GM20431 (cell line): Measurements from ENCODE around the gene OMP.
"Not testable (repeated sequence)": the region's sequence is repeated elsewhere in the genome, so short reads cannot be mapped to it uniquely, and the experiment has no call there.

ENCODE experiments used
- in situ Hi-C: fragments of 300-500 bp; cut with MseI, MboI; formaldehyde crosslinking; loops from one replicate; pipeline ENCODE4 v1.15.0; 2020; ENCODE audit warnings: low sequenced_read_pairs; ENCODE audit not compliant: unreplicated experiment

The OMP gene, protein sequence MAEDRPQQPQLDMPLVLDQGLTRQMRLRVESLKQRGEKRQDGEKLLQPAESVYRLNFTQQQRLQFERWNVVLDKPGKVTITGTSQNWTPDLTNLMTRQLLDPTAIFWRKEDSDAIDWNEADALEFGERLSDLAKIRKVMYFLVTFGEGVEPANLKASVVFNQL

DNA sequence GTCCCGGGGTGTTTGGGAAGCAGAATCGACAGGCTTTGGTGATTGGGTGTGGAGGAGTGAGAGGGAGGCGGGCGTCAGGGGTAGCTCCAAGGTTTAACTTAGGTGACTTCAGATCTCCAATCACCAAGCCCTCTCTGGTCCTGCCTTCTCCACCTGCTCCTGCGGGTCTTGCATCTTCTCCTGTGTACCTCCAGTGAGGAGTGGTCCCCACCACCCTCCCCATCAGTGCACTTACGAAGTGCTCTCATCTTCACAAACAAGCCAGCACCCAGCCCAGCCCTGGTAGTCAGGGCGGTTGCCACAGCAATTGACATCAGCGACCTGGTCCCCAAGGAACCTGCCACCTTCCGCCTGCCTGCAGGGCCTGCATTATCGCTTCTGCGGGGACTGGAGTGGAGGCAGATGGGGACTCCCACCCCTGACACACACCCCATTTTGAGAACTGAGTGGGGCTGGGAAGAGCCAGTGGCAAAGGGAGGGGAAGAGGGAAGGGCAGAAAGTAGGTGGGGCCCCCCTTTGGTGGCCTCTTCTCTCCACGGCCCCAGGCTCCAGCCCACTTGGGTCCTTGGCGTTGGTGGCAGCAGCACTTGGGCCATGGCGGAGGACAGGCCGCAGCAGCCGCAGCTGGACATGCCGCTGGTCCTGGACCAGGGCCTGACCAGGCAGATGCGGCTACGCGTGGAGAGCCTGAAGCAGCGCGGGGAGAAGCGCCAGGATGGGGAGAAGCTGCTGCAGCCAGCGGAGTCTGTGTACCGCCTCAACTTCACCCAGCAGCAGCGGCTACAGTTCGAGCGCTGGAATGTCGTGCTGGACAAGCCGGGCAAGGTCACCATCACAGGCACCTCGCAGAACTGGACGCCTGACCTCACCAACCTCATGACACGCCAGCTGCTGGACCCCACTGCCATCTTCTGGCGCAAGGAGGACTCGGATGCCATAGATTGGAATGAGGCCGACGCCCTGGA lies at the start of gene OMP:
OMP (plus strand) TSS at position 595 of the 965 bp plus-strand sequence; CDS start at position 595, 0 bp downstream.
- in situ Hi-C loops = no loop called here

DNA sequence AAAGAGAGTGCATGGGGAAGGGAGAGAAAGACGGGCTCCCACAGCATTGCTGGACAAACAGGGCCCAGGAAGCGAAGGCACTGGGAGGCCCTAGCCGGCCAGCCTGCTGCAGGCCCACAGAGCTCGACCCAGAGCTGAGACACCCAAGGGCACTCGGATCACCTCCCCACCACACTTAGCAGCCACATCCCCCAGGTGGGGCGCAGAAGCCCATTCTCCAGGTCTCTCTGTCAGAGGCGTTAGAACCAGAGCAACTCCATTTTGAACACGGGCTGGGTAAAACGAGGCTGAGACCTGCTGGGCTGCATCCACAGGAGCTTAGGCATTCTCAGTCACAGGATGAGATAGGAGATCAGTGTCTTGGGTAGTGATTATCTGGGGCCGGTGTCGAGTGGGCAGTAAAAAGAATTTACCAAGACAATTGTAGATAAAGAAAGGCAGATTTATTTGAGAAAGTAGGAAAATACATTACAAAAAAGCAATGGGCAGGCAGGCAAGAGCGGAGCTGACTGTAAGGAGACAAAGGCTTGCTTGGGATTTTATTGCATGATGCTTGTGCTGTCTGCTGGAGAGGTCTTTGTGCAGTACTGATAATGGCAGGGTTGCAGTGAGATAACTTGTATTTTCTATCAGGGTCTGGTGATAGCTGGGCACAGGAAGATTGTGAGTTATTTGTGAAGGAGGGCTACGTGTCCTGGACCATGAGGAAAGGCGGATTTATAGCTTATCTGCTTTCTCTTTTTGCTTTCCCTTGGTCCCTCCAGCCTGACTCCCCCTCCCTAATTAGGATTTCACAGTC lies 49.2 kb upstream of the OMP start:
- in situ Hi-C loops = no loop called here

DNA sequence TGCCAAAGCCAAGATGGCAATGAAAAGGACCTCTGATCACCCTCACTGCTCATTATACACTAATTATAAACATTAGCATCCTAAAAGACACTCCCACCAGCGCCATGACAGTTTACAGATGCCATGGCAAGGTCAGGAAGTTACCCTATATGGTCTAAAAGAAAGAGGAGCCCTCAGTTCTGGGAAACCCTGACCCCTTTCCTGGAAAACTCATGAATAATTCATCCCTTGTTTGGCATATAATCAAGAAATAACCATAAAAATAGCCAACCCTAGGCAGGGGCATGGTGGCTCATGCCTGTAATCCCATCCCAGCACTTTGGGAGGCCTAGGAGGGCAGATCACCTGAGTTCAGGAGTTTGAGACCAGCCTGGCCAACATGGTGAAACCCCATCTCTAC lies 48.6 kb upstream of the OMP start:
- in situ Hi-C loops = no loop called here

DNA sequence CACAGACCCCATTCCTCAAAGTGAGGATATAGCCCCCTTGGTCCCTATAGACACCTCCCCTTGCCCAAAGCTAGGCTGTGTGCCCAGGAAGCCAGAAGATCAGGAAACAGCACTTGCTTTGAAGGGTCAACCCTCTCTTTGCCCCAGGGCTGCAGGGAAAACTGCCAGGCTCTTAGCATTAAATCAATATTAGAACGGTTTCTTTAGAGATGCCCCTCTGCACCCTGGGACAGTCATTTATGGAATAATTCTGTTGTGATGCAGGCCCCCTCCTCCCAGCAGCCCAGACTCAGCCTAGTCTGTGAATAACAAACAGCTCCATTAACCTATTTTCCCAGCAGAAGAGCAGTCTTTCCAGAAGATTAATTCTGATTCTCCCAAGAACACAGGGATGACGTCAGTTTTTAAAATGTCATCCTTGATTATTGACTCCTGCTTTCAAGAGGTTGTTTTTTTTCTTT lies 47.5 kb upstream of the OMP start:
- in situ Hi-C loops = no loop called here

DNA sequence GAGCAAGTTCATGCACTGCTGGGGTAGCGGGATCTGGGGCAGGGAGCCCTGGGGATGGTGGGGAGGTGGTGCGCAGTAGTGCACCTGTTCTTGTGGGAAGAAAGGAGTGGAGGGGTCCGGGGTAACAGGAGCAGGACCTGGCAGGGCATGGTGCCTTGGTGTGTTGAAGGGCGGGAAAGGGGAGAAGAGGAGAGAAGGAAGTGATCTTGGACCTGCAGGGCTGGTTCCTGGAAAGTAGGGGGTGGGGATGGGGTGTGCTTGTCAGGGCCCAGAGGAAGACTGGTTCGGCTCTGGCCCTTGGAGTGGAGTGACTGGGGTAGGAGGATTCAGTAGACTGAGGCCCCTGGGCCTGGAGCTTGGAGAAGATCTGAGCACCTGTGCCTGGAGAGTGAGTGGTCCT lies 46.7 kb upstream of the OMP start:
- in situ Hi-C loops = no loop called here

DNA sequence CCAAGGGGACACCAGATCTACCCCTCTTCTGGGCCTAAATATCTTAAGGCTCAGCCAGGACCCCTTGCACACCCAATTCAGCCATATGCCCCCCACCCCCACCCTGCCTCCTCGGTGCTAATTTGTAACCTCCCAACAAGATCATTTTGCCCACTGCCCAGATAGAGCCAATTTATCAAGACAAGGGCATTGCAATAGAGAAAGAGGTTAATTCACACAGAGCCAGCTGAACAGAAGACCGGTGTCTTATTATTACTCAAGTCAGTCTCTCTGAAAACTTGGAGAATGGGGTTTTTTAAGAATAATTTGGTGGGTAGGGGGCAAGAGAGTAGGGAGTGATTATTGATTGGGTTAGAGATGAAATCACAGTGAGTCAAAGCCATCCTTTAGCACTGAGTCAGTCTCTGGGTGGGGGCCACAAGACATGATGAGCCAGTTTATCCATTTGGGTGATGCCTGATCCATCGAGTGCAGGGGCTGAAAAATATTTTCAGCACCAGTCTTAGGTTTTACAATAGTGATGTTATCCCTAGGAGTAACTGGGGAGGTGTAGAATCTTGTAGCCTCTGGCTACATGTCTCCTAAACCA lies 45.7 kb upstream of the OMP start:
- in situ Hi-C loops = no loop called here

DNA sequence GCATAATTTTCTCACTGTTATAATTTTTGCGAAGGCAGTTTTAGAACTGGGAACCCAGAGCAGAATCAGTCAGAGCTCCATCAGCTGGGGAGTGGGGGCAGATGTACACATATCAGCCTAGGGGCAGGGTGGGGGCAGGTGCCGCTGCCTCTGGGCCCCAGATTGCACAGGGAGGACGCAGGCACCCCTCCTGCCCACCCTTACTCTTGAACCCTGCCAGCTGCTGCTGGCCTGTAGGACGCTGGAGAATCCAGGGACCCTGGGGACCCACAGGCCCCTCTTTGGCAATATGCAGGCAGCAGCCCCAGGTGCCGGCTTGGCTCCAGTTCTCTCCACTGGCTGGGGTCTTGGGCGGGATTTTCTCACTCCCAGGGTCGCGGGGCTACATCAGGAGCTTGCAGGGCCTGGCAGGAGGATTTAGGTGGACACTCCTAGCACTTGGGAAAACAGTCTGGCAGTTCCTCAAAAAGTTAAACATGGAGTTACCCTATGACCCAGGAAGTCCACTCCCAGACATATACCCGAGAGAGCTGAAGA lies 44.6 kb upstream of the OMP start:
- in situ Hi-C loops = no loop called here

DNA sequence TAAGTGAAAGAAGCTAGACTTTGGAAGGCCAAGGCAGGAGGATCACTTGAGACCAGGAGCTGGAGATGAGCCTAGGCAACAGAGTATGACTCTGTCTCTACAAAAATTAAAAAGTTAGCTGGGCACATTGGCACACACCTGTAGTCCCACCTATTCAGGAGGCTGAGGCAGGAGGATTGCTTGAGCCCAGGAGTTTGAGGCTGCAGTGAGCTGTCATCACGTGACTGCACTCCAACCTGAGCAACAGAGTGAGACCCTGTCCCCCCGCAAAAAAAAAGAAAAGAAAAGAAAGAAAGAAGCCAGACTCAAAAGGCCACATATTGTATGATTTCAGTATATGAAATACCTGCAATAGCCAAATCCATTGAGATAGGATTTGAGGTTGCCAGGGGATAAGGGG lies 43.7 kb upstream of the OMP start:
- in situ Hi-C loops = no loop called here

DNA sequence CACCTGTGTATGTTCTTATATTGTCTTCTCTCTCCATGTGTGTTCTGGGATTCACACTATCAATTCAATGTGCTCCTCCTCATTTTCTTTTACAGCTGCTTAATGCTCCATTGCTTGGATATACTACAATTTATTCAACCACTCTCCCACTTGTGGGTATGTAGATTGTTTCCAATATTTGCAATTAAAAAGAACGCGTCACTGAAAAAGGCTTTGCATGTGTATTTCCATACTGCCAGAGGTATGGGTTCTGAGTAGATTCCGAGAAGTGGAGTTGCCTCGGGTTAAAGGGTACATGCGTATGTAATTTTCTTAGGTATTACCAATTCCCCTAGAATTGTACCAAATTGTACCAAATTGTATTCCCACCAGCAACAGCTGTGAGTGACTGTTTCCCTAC lies 42.8 kb upstream of the OMP start:
- in situ Hi-C loops = no loop called here

DNA sequence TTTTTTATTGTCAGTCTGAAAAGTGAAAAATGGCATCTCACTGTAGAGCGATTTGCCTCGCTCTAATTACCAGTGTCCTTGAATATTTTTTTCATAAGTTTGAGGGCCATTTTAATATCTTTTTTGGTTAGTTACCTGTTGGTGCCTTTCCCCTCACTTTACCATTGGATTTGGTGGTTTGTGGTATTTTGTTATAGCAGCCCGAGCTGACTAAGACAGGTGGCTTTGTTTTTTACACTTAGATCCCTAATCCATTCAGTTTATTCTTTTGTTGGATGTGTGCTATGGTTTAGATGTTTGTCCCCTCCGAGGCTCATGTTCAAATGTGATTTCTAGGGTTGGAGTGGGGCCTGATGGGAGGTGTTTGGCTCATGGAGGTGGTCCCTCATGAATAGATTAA lies 42.4 kb upstream of the OMP start:
- in situ Hi-C loops = no loop called here

DNA sequence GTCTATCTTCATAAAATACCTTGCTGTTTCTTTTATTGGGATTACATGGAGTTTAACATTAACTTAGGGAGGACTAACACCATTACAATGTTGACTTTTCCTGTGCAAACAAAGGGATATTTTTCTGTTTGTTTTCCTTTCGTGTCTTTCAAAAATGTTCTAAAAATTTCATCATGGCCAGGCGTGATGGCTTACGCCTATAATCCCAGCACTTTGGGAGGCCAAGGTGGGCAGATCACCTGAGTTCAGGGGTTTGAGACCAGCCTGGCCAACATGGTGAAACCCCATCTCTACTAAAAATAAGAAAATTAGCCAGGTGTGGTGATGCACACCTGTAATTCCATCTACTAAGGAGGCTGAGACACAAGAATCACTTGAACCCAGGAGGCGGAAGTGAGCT lies 41.4 kb upstream of the OMP start:
- in situ Hi-C loops = not testable (repeated sequence)

DNA sequence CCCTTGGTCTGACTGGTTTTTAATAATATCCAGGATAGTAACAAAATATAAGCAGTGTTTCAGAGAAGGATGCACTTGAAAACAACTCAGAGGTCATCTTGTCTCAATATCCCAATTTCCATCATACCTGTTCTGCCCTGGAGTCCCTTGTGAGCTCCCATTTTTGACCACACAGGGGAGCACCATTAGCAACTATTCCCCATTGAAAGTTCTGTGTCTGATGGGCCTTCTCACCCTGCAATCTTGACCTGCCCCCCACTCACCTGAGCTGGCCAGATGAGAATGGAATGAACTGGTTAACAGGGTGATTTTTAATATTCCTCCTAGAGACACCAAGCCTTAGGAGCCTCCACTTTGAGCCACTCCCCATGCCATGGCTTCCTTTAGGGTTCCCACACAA lies 39.7 kb upstream of the OMP start:
- in situ Hi-C loops = no loop called here

DNA sequence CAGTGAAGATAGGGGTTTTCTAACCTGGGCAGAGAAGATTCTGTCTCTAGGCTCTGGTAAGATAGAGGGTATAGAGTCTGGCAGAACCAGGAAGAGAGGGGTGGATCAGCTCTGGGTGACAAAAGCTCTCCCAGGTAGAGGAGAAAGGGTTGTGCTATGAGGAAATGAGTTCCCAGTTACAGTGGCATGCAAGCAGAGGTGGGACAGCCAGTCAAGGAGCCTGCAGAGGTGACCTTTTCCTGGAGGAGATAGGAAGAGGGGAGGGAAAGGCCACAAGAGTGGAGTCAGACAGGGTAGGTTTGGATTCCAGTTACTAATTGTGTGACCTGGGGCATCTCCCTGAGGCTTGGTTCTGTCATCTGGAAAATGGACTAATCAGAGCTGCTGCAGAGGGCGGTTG lies 39.2 kb upstream of the OMP start:
- in situ Hi-C loops = no loop called here

DNA sequence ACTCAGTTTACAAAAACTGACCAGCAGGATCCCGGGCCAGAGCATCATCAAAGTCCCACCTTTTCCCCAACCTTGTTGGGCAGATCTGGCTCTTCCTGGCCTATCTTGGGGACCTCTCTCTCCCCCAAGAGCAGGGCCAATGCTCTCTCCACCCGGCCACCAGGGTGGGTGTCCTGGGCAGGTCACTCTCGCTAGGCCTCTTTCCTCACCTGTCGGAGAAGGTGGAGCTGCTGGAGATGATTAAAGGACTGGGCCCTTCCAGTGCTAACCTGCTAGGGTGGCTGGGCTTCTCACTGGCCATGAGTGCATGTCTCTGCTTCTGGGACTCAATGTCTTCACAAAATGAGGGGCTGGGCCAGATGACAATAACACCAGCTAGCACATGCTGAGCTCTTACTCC lies 38.8 kb upstream of the OMP start:
- in situ Hi-C loops = no loop called here

DNA sequence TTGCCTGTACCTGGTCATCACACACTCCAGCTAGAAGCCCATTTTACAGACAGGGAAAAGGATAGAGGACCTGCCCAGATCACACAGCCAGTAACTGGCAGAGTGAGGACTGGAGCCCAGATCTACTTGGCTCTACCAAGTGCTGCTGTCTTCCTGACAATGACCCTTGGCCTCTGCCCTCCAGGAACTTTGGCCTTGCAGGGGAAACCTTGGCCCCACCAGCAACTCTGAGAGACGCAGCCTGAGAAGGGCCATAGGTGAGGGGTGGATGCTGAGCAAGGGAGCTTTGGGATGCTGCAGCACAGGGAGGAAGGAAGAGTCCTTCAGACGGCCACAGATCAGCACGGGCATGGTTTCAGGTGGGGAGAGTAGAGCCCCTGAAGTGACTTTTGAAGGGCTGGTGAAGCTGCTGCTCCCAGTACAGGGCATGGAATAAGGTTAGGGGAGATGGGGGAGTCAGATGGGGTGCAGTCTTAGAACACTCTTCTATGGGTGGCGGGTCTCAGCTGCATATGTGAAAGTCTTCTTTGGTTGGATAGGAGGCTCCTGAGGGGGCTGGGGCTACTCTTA lies 37.9 kb upstream of the OMP start:
- in situ Hi-C loops = no loop called here

DNA sequence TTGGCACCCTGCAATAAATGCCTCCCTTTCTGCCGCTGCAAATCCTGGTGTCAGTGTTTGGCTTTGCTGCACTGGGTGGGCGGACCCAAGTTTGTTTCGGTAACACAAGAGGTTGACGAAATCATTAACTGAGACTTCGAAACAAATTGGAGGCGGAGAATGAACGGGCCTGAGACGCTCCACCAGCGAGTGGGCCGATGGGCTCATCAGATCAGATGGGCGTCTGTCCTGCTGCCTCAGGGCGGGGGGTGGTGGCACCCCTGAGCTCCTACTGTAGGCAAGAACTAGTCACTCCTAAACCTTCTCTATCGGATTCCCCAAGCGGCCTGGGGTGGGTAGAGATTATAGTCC lies 36.8 kb upstream of the OMP start:
- in situ Hi-C loops = no loop called here

DNA sequence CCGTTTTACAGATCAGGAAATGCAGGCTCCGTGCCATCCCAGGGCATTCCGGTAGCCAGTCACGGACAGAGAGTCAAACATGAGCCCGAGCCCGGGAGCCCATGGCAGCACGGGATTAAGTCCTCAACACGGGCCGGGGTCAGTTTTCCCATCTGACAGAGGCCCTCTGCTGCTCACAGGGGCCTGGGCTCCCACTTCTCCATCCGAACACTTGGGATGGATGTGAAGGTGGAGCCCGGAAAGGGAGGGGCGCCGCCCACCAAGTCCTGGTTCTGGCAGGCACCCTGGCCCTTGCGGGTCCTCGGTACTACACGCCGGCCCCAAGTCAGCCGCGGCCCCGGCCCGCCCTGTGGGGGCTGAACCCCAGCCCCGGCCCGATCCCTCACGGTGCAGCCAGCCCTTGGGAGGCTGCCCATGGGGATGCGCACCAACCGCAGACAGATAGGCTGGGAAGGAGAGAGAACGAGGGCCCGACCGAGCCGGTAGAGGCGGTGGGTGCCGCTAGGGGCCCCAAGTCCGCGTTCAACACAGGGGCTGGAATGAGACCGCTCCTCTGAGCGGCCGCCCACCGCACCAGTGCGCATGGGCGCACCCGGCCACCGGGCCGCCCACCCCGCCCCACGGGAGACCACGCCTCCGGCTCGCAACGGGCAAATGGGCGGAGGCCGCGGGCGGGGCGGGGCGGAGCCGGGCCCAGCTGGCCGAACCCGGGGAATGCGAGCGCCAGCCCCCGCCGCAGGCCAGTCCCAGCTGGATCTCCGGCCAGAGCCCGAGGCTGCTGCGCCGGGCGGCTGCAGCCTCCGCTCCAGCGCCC lies 36.2 kb upstream of the OMP start, which contains the start of gene CAPN5:
CAPN5 (plus strand) TSS at position 743 of the 814 bp plus-strand sequence. CDS start 17,916 bp downstream, outside the sequence.
- in situ Hi-C loops = no loop called here

DNA sequence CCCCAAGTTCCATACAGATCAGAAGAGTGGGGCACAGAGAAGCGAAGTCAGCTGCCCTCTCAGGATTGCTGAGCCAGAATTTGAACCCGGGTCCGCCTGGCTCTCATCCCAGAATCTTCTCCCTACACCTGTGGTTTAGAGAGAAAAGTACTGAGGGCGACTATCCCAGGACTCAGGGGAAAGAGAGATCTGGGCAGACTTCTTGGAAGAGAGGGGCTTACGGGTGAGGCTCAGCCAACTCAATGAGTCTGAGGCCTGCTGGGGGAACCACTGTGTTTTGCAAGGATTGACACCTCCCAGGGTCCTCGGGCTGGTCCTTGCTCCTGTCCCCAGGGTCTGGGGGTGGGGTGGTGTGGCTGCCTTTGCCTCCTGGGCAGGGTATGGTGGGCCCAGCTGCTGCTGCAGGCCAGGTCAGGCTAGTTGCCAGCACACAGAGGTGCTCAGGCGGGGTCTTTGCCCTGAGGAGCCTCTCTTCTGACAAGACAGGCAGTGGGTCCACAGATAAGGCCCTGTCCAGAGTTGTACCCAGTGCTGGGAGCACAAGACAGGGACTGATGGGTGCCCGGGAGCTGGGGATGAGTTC lies 34.7 kb upstream of the OMP start:
- in situ Hi-C loops = no loop called here
